ENCODE measurements around the gene ATP5PB.

ATP5PB gene

DNA sequence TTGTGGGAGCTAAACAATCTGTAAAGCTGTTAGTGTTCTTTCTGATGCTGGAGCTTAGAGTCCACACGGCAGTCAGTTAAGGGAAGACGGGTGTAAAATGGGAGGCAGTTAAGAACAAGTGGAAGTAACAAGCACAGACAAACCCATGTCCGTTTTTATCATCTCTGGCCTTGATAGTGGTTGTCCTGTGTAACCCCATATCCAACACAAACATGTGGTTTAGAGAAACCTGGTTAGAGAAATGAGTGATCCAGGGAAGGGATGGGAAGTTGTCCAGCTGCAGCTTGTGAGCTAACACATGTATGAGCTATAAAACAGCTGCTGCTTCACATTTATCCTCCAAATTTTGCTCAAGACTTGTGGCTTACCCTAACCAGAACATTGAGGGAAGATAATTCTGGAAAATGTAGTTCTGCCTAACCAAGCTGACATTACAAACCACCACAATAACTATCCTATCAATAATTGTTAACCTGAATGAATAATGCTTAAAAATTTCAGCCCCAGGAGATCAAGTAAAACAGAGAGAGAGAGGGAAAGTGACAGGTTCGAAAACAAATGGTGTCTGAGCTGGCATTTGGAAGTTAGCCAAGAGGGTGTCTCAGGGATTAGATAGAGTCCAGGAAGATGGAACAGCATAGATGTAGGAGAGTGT, 13.9 kb downstream of the ATP5PB start:
- Histone ChIP-seq H3K4me3 (ENCODE audit: low read length) (no peak overlapping the region), H3K4me1 (ENCODE audit: control insufficient read depth, insufficient read depth, low read length) (no peaks in the 10 kb centered on the region), H3K27ac (ENCODE audit: low read length) (no peak overlapping the region), H3K36me3 (ENCODE audit: control insufficient read depth, insufficient read depth, low read length) (peaks cover 3% of the 10 kb centered on the region; the same call in 1 of the 2 replicates), H3K9me3 (ENCODE audit: control insufficient read depth, insufficient read depth, low read length) (no peaks in the 10 kb centered on the region), H3K27me3 (ENCODE audit: control insufficient read depth, insufficient read depth, low read length) (no peaks in the 10 kb centered on the region)
- WGBS (ENCODE audit: insufficient coverage, insufficient read length) = no CpG with 5 or more reads among the region's 4 CpGs
- no peak for DNase-seq (ENCODE audit: low read depth, low spot score)

- Histone ChIP-seq H3K36me3 (ENCODE audit: control insufficient read depth, insufficient read depth, low read length) (no peaks in the 10 kb centered on the region; the same call in 1 of the 2 replicates), H3K4me1 (ENCODE audit: control insufficient read depth, insufficient read depth, low read length) (no peaks in the 10 kb centered on the region), H3K27me3 (ENCODE audit: control insufficient read depth, insufficient read depth, low read length) (no peaks in the 10 kb centered on the region), H3K4me3 (ENCODE audit: low read length) (no peak overlapping the region), H3K9me3 (ENCODE audit: control insufficient read depth, insufficient read depth, low read length) (no peaks in the 10 kb centered on the region), H3K27ac (ENCODE audit: low read length) (no peak overlapping the region)
- no CpG with 5 or more reads among the region's 2 CpGs for WGBS (ENCODE audit: insufficient coverage, insufficient read length)
- no peak for DNase-seq (ENCODE audit: low read depth, low spot score)
These were observed 16.5 kb downstream of the ATP5PB start for GRCh38 chr1:111465754-111466153.

- H3K4me3 ChIP-seq (ENCODE audit: low read length) = no peak overlapping the region
- no peaks in the 10 kb centered on the region; the same call in 1 of the 2 replicates for H3K36me3 ChIP-seq (ENCODE audit: control insufficient read depth, insufficient read depth, low read length)
- no peaks in the 10 kb centered on the region for H3K27me3 ChIP-seq (ENCODE audit: control insufficient read depth, insufficient read depth, low read length)
- DNase-seq (ENCODE audit: low read depth, low spot score) = no peak
- H3K9me3 ChIP-seq (ENCODE audit: control insufficient read depth, insufficient read depth, low read length) = no peaks in the 10 kb centered on the region
- no peaks in the 10 kb centered on the region for H3K4me1 ChIP-seq (ENCODE audit: control insufficient read depth, insufficient read depth, low read length)
- WGBS (ENCODE audit: insufficient coverage, insufficient read length) = no CpG with 5 or more reads among the region's 1 CpG
- H3K27ac ChIP-seq (ENCODE audit: low read length) = no peak overlapping the region
These were observed 17.2 kb downstream of the ATP5PB start for GRCh38 chr1:111466480-111466879.

GRCh38 chr1:111467865-111468716, 18.8 kb downstream of the ATP5PB start:
- Histone ChIP-seq H3K27ac (ENCODE audit: low read length) (no peak overlapping the region), H3K36me3 (ENCODE audit: control insufficient read depth, insufficient read depth, low read length) (no peaks in the 10 kb centered on the region), H3K27me3 (ENCODE audit: control insufficient read depth, insufficient read depth, low read length) (no peaks in the 10 kb centered on the region), H3K9me3 (ENCODE audit: control insufficient read depth, insufficient read depth, low read length) (no peaks in the 10 kb centered on the region), H3K4me3 (ENCODE audit: low read length) (no peak overlapping the region), H3K4me1 (ENCODE audit: control insufficient read depth, insufficient read depth, low read length) (no peaks in the 10 kb centered on the region)
- WGBS (ENCODE audit: insufficient coverage, insufficient read length) = no CpG with 5 or more reads among the region's 2 CpGs
- no peak for DNase-seq (ENCODE audit: low read depth, low spot score)

DNA sequence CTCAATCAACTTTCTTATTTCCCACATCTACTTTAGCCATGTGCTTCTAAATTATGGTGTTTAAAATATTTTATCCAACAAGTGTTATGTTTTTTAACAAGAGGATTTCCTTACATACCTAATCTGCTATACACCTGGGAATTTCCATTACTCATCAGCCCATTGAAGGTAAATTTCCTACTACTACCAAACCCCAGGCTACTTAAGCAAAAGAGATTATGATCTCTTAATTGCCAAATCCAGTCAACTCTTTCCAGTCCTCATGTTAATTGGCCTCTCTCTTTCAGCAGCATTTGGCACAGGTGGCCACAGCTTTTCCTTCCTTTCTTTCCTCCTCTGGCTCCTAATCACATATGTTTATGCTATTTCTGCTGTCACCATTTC, 19.4 kb downstream of the ATP5PB start:
- DNase-seq (ENCODE audit: low read depth, low spot score) = no peak
- no peaks in the 10 kb centered on the region for H3K36me3 ChIP-seq (ENCODE audit: control insufficient read depth, insufficient read depth, low read length)
- H3K4me1 ChIP-seq (ENCODE audit: control insufficient read depth, insufficient read depth, low read length) = no peaks in the 10 kb centered on the region

GRCh38 chr1:111469539-111469938, 20.3 kb downstream of the ATP5PB start:
- DNase-seq (ENCODE audit: low read depth, low spot score) = no peak

More for the DNA sequence above, 19.4 kb downstream of the ATP5PB start:
- Histone ChIP-seq H3K9me3 (ENCODE audit: control insufficient read depth, insufficient read depth, low read length) (no peaks in the 10 kb centered on the region), H3K27me3 (ENCODE audit: control insufficient read depth, insufficient read depth, low read length) (no peaks in the 10 kb centered on the region), H3K4me3 (ENCODE audit: low read length) (no peak overlapping the region), H3K27ac (ENCODE audit: low read length) (no peak overlapping the region)

GRCh38 chr1:111470596-111470995, 21.3 kb downstream of the ATP5PB start:
- WGBS (ENCODE audit: insufficient coverage, insufficient read length) = no CpG with 5 or more reads among the region's 5 CpGs
- Histone ChIP-seq H3K9me3 (ENCODE audit: control insufficient read depth, insufficient read depth, low read length) (no peaks in the 10 kb centered on the region), H3K4me3 (ENCODE audit: low read length) (no peak overlapping the region), H3K27ac (ENCODE audit: low read length) (no peak overlapping the region), H3K4me1 (ENCODE audit: control insufficient read depth, insufficient read depth, low read length) (no peaks in the 10 kb centered on the region), H3K27me3 (ENCODE audit: control insufficient read depth, insufficient read depth, low read length) (no peaks in the 10 kb centered on the region), H3K36me3 (ENCODE audit: control insufficient read depth, insufficient read depth, low read length) (no peaks in the 10 kb centered on the region)
- no peak for DNase-seq (ENCODE audit: low read depth, low spot score)

More at GRCh38 chr1:111469539-111469938, 20.3 kb downstream of the ATP5PB start:
- Histone ChIP-seq H3K4me3 (ENCODE audit: low read length) (no peak overlapping the region), H3K27me3 (ENCODE audit: control insufficient read depth, insufficient read depth, low read length) (no peaks in the 10 kb centered on the region), H3K36me3 (ENCODE audit: control insufficient read depth, insufficient read depth, low read length) (no peaks in the 10 kb centered on the region), H3K9me3 (ENCODE audit: control insufficient read depth, insufficient read depth, low read length) (no peaks in the 10 kb centered on the region), H3K27ac (ENCODE audit: low read length) (no peak overlapping the region), H3K4me1 (ENCODE audit: control insufficient read depth, insufficient read depth, low read length) (no peaks in the 10 kb centered on the region)

DNA sequence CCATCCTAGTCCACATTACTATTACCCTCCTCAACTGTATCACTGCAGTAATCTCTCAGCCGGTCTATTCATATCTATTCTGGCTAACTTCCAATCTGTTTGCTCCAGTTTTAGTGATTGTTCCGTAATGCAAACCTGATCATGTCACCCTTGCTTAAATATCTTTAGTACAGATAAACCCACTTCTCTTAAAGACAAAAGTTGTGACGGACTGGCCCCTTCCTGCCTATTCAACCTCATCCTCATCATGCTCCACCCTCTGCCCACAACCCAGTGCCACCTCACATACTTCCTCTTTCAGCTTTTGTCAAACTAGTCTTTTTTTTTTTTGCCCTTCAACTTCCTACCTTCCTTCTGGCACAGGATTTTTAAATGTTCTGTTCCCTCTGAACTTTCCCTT, 21.7 kb downstream of the ATP5PB start:
- Histone ChIP-seq H3K36me3 (ENCODE audit: control insufficient read depth, insufficient read depth, low read length) (no peaks in the 10 kb centered on the region), H3K27me3 (ENCODE audit: control insufficient read depth, insufficient read depth, low read length) (no peaks in the 10 kb centered on the region), H3K4me1 (ENCODE audit: control insufficient read depth, insufficient read depth, low read length) (no peaks in the 10 kb centered on the region), H3K27ac (ENCODE audit: low read length) (no peak overlapping the region), H3K4me3 (ENCODE audit: low read length) (no peak overlapping the region), H3K9me3 (ENCODE audit: control insufficient read depth, insufficient read depth, low read length) (no peaks in the 10 kb centered on the region)
- WGBS (ENCODE audit: insufficient coverage, insufficient read length) = no CpG with 5 or more reads among the region's 3 CpGs
- no peak for DNase-seq (ENCODE audit: low read depth, low spot score)

GRCh38 chr1:111471538-111471937, 22.3 kb downstream of the ATP5PB start:
- H3K4me3 ChIP-seq (ENCODE audit: low read length) = no peak overlapping the region
- no peaks in the 10 kb centered on the region for H3K36me3 ChIP-seq (ENCODE audit: control insufficient read depth, insufficient read depth, low read length)
- DNase-seq (ENCODE audit: low read depth, low spot score) = no peak
- H3K4me1 ChIP-seq (ENCODE audit: control insufficient read depth, insufficient read depth, low read length) = no peaks in the 10 kb centered on the region
- no CpG with 5 or more reads among the region's 3 CpGs for WGBS (ENCODE audit: insufficient coverage, insufficient read length)
- H3K27me3 ChIP-seq (ENCODE audit: control insufficient read depth, insufficient read depth, low read length) = no peaks in the 10 kb centered on the region
- no peaks in the 10 kb centered on the region for H3K9me3 ChIP-seq (ENCODE audit: control insufficient read depth, insufficient read depth, low read length)
- H3K27ac ChIP-seq (ENCODE audit: low read length) = no peak overlapping the region

GRCh38 chr1:111474106-111474505, 24.8 kb downstream of the ATP5PB start:
- no peak for DNase-seq (ENCODE audit: low read depth, low spot score)
- no peak overlapping the region for H3K4me3 ChIP-seq (ENCODE audit: low read length)
- WGBS (ENCODE audit: insufficient coverage, insufficient read length) = no CpG with 5 or more reads among the region's 5 CpGs
- H3K36me3 ChIP-seq (ENCODE audit: control insufficient read depth, insufficient read depth, low read length) = no peaks in the 10 kb centered on the region
- no peaks in the 10 kb centered on the region for H3K4me1 ChIP-seq (ENCODE audit: control insufficient read depth, insufficient read depth, low read length)
- H3K27me3 ChIP-seq (ENCODE audit: control insufficient read depth, insufficient read depth, low read length) = no peaks in the 10 kb centered on the region
- H3K27ac ChIP-seq (ENCODE audit: low read length) = no peak overlapping the region
- no peaks in the 10 kb centered on the region for H3K9me3 ChIP-seq (ENCODE audit: control insufficient read depth, insufficient read depth, low read length)

- H3K4me1 ChIP-seq (ENCODE audit: control insufficient read depth, insufficient read depth, low read length) = no peaks in the 10 kb centered on the region
- DNase-seq (ENCODE audit: low read depth, low spot score) = no peak
- H3K4me3 ChIP-seq (ENCODE audit: low read length) = no peak overlapping the region
- H3K27me3 ChIP-seq (ENCODE audit: control insufficient read depth, insufficient read depth, low read length) = no peaks in the 10 kb centered on the region
- H3K36me3 ChIP-seq (ENCODE audit: control insufficient read depth, insufficient read depth, low read length) = no peaks in the 10 kb centered on the region
- no CpG with 5 or more reads among the region's 4 CpGs for WGBS (ENCODE audit: insufficient coverage, insufficient read length)
- H3K27ac ChIP-seq (ENCODE audit: low read length) = no peak overlapping the region
- no peaks in the 10 kb centered on the region for H3K9me3 ChIP-seq (ENCODE audit: control insufficient read depth, insufficient read depth, low read length)
These were observed 25.3 kb downstream of the ATP5PB start for GRCh38 chr1:111474521-111474920.

Data from iPS DF 6.9 (cell line).